Esophagus (tissue), 2 donors: Measurements from ENCODE around the gene CTCFL. TPM values are rescaled to one million over a fixed set of nuclear protein-coding genes. Genes with fewer than 3 reads are reported as not detected.
"Not testable (repeated sequence)": the region's sequence is repeated elsewhere in the genome, so short reads cannot be mapped to it uniquely, and the experiment has no call there.

Experiments used
- H3K27ac ChIP-seq, 2 donors: one replicate each; pipeline ENCODE4 v1.5.1; 2013; ENCODE audit warnings: low read depth in 2 of 2, mild to moderate bottlenecking in 2 of 2, inconsistent platforms in 1 of 2, low read length in 1 of 2, moderate library complexity in 1 of 2
- H3K27me3 ChIP-seq, 2 donors: one replicate each; pipeline ENCODE4 v1.6.1; 2013; ENCODE audit warnings: low read length in 2 of 2, control low read depth in 1 of 2, mild to moderate bottlenecking in 1 of 2; ENCODE audit not compliant: insufficient read depth in 2 of 2, control insufficient read depth in 1 of 2
- H3K36me3 ChIP-seq, 2 donors: one replicate each; pipeline ENCODE4 v1.6.1; 2013; ENCODE audit warnings: low read length in 1 of 2; ENCODE audit not compliant: control insufficient read depth in 2 of 2, insufficient read depth in 2 of 2
- H3K4me1 ChIP-seq, 2 donors: one replicate each; pipeline ENCODE4 v1.6.1; 2013; ENCODE audit warnings: low read length in 1 of 2; ENCODE audit not compliant: control insufficient read depth in 2 of 2, insufficient read depth in 2 of 2
- H3K4me3 ChIP-seq, 2 donors: one replicate each; pipeline ENCODE4 v1.5.1; 2013; ENCODE audit warnings: low read length in 2 of 2, mild to moderate bottlenecking in 2 of 2, low read depth in 1 of 2, moderate library complexity in 1 of 2
- H3K9me3 ChIP-seq, 2 donors: one replicate each; pipeline ENCODE4 v1.6.1; 2013; ENCODE audit warnings: mild to moderate bottlenecking in 2 of 2, low read depth in 1 of 2, low read length in 1 of 2, moderate library complexity in 1 of 2; ENCODE audit not compliant: control insufficient read depth in 2 of 2, insufficient read depth in 1 of 2
- WGBS, 2 donors: extraction: QIAGEN DNeasy Blood & Tissue Kit; methylation state at CpG; one replicate each; pipeline ENCODE4 v1.1.7; 2013; 5-methylcytosine and 5-hydroxymethylcytosine counted together
- polyA plus RNA-seq, 2 donors: library from polyadenylated mRNA; stranded (reverse); fragments of 200-250 nt; gene quantifications; one replicate each; pipeline ENCODE4 v1.2.3, GENCODE V29; 2013
- donor health status: healthy with polysubstance abuse.
- donor health status: Bipolar disorder and iron deficiency.

The CTCFL gene
- polyA plus RNA-seq, 2 donors: not detected

- H3K27ac ChIP-seq: no peak overlapping the region
- H3K27me3 ChIP-seq: no peaks in the 10 kb centered on the region
- no peaks in the 10 kb centered on the region for H3K36me3 ChIP-seq
- H3K4me3 ChIP-seq: no peak overlapping the region
- no peaks in the 10 kb centered on the region for H3K9me3 ChIP-seq
- WGBS, 2 donors: 86 to 90% methylated on average over 5 of the region's 5 CpGs
- peaks cover 1 to 2% of the 10 kb centered on the region in 2 donors for H3K4me1 ChIP-seq
Measured at GRCh38 chr20:57512432-57512831, 12.5 kb downstream of the CTCFL start.

- not testable (repeated sequence) for H3K36me3 ChIP-seq, H3K4me3 ChIP-seq, H3K27me3 ChIP-seq, H3K27ac ChIP-seq, H3K4me1 ChIP-seq, H3K9me3 ChIP-seq
- WGBS, 2 donors: 77 to 81% methylated on average over 6 to 7 of the region's 7 CpGs
Measured at GRCh38 chr20:57511709-57512108, 13.2 kb downstream of the CTCFL start.

GRCh38 chr20:57509665-57510237 lies 15.2 kb downstream of the CTCFL start:
- Histone ChIP-seq H3K27me3 (no peaks in the 10 kb centered on the region), H3K36me3 (no peaks in the 10 kb centered on the region), H3K27ac (no peak overlapping the region), H3K9me3 (no peaks in the 10 kb centered on the region), H3K4me3 (no peak overlapping the region), H3K4me1 (peaks cover 3% of the 10 kb centered on the region in 2 donors)
- 57 to 68% methylated on average over 5 of the region's 5 CpGs for WGBS, 2 donors

- H3K4me1 ChIP-seq: peaks cover 3% of the 10 kb centered on the region in 2 donors
- H3K9me3 ChIP-seq: no peaks in the 10 kb centered on the region
- H3K27ac ChIP-seq: no peak overlapping the region
- 76 to 81% methylated on average over 5 of the region's 5 CpGs for WGBS, 2 donors
- no peaks in the 10 kb centered on the region for H3K36me3 ChIP-seq
- H3K27me3 ChIP-seq: no peaks in the 10 kb centered on the region
- H3K4me3 ChIP-seq: no peak overlapping the region
Measured at GRCh38 chr20:57508831-57509230, 16.1 kb downstream of the CTCFL start.

- no peaks in the 10 kb centered on the region for H3K36me3 ChIP-seq
- H3K9me3 ChIP-seq: no peaks in the 10 kb centered on the region
- H3K27me3 ChIP-seq: no peaks in the 10 kb centered on the region
- no peak overlapping the region for H3K27ac ChIP-seq
- H3K4me1 ChIP-seq: peaks cover 3% of the 10 kb centered on the region in 2 donors
- H3K4me3 ChIP-seq: no peak overlapping the region
- 61 to 64% methylated on average over 8 of the region's 8 CpGs for WGBS, 2 donors
Measured at GRCh38 chr20:57508381-57508780, 16.6 kb downstream of the CTCFL start.

- no peak overlapping the region for H3K27ac ChIP-seq
- 47 to 60% methylated on average over 6 of the region's 6 CpGs for WGBS, 2 donors
- no peak overlapping the region for H3K4me3 ChIP-seq
- H3K4me1 ChIP-seq: peaks cover 3% of the 10 kb centered on the region in 2 donors
- H3K9me3 ChIP-seq: no peaks in the 10 kb centered on the region
- no peaks in the 10 kb centered on the region for H3K27me3 ChIP-seq
- H3K36me3 ChIP-seq: no peaks in the 10 kb centered on the region
Measured at GRCh38 chr20:57507477-57507876, 17.5 kb downstream of the CTCFL start.

- H3K27me3 ChIP-seq: no peaks in the 10 kb centered on the region
- H3K4me1 ChIP-seq: peaks cover 3% of the 10 kb centered on the region in 2 donors
- 61 to 64% methylated on average over 6 of the region's 6 CpGs for WGBS, 2 donors
- no peaks in the 10 kb centered on the region for H3K9me3 ChIP-seq
- H3K36me3 ChIP-seq: no peaks in the 10 kb centered on the region
- no peak overlapping the region for H3K27ac ChIP-seq
- no peak overlapping the region for H3K4me3 ChIP-seq
Measured at GRCh38 chr20:57505979-57506378, 19.0 kb downstream of the CTCFL start.

- Histone ChIP-seq H3K27me3 (no peaks in the 10 kb centered on the region), H3K36me3 (no peaks in the 10 kb centered on the region), H3K4me1 (peaks cover 3 to 6% of the 10 kb centered on the region in 2 donors), H3K27ac (no peak overlapping the region), H3K4me3 (no peak overlapping the region), H3K9me3 (no peaks in the 10 kb centered on the region)
- WGBS, 2 donors: 85 to 87% methylated on average over 6 of the region's 6 CpGs
Measured at GRCh38 chr20:57504411-57504810, 20.5 kb downstream of the CTCFL start.

- H3K27me3 ChIP-seq: no peaks in the 10 kb centered on the region
- H3K4me1 ChIP-seq: peaks cover 3 to 6% of the 10 kb centered on the region in 2 donors
- no peaks in the 10 kb centered on the region for H3K9me3 ChIP-seq
- H3K27ac ChIP-seq: no peak overlapping the region
- 78 to 82% methylated on average over 18 to 20 of the region's 20 CpGs for WGBS, 2 donors
- no peak overlapping the region for H3K4me3 ChIP-seq
- no peaks in the 10 kb centered on the region for H3K36me3 ChIP-seq
Measured at GRCh38 chr20:57503035-57503658, 21.8 kb downstream of the CTCFL start.

GRCh38 chr20:57502336-57502700 lies 22.6 kb downstream of the CTCFL start:
- H3K9me3 ChIP-seq: no peaks in the 10 kb centered on the region
- no peaks in the 10 kb centered on the region for H3K36me3 ChIP-seq
- peaks cover under 1 to 4% of the 10 kb centered on the region in 2 donors for H3K4me1 ChIP-seq
- no peaks in the 10 kb centered on the region for H3K27me3 ChIP-seq
- H3K4me3 ChIP-seq: no peak overlapping the region
- H3K27ac ChIP-seq: no peak overlapping the region
- 83 to 89% methylated on average over 6 of the region's 6 CpGs for WGBS, 2 donors
